ENCODE measurements around the gene THOC1. TPM values are rescaled to one million over a fixed set of nuclear protein-coding genes. Genes with fewer than 3 reads are reported as not detected.

The THOC1 gene
- polyA plus RNA-seq, 1 of the 3 experiments (the other 2 are of a cell fraction), result 12.3 TPM

DNA sequence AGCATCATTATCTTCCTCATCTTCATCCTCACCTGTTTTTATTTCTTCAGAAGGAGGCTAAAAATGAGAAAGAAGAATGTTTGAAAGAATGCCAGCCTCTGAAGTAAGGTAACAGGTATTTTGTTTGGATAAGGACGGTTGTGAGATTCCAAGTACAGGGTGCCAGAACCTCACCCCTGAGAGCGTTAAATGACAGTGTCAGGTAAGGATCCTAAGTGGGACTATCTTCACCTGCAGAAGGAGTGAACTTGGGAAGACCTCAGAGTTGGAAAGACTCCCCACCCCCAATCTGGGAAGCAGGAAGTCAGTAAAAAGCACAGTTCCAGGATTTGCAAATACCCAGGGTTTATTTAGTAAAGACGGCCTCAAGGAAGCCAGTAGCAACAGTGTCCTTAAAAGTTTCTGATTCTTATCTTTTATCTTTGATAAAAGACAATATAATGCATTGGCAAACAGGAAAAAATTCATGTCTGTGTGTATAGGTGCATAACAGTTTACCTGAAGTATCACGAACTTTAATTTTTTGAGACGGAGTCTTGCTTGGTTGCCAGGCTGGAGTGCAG is 52.3 kb downstream of the THOC1 start:
- Histone ChIP-seq H3K27ac (ENCODE audit: low read depth in 2 of 2, low read length in 1 of 2) (no peak overlapping the region), H3K9me2 (no peaks in the 10 kb centered on the region), H3K4me2 (no peak overlapping the region), H4K20me1 (ENCODE audit: insufficient read depth) (no peaks in the 10 kb centered on the region), H3K9me3 (no peaks in the 10 kb centered on the region), H3K27me3 (ENCODE audit: insufficient read depth) (no peaks in the 10 kb centered on the region), H3K79me2 (ENCODE audit: insufficient read depth) (no peaks in the 10 kb centered on the region), H3K4me3 (ENCODE audit: low read depth in 2 of 2, low read length in 1 of 2) (no peak overlapping the region), H3K36me3 (replicated peaks in 1 of 2; ENCODE audit: control insufficient read depth in 1 of 2, insufficient read depth in 2 of 2, low read length in 1 of 2) (peaks cover 85 to 86% of the 10 kb centered on the region in 2 experiments), H3F3A (replicated peaks; ENCODE audit: insufficient read depth) (peaks cover 21% of the 10 kb centered on the region), H3K9ac (no peak overlapping the region), H2AFZ (ENCODE audit: low read depth) (no peak overlapping the region), H3K4me1 (ENCODE audit: control insufficient read depth in 1 of 2, insufficient read depth in 2 of 2, low read depth in 1 of 2, low read length in 1 of 2) (no peaks in the 10 kb centered on the region)
- ChIA-PET CTCF (no interaction called here), POLR2A (no interaction called here)
- WGBS (ENCODE audit: low lambda C conversion rate), result 96% methylated on average over 5 of the region's 5 CpGs
- TF ChIP-seq SIN3A (IDR thresholded peaks at IDR 0.05; ENCODE audit: borderline replicate concordance, low read depth, low read length), result no peak
- no peak for TF ChIP-seq FOSL2 (IDR thresholded peaks at IDR 0.05; ENCODE audit: borderline replicate concordance, low read depth)
- TF ChIP-seq RAD21 (IDR thresholded peaks at IDR 0.05; ENCODE audit: low read length), result no peak
- TF ChIP-seq ELF1 (IDR thresholded peaks at IDR 0.05), result no peak
- no peak for TF ChIP-seq NRF1 (IDR thresholded peaks at IDR 0.05; ENCODE audit: low read depth, low read length)
- no peak for TF ChIP-seq EZH2phosphoT487 (IDR thresholded peaks at IDR 0.05; ENCODE audit: borderline replicate concordance, low read depth)
- TF ChIP-seq EP300 (IDR thresholded peaks at IDR 0.05; ENCODE audit: borderline replicate concordance in 1 of 2, low read depth in 1 of 2, low read length in 1 of 2), result no peak
- no peak for TF ChIP-seq FOXM1 (IDR thresholded peaks at IDR 0.05; ENCODE audit: low read depth)
- TF ChIP-seq, protein P1, sequence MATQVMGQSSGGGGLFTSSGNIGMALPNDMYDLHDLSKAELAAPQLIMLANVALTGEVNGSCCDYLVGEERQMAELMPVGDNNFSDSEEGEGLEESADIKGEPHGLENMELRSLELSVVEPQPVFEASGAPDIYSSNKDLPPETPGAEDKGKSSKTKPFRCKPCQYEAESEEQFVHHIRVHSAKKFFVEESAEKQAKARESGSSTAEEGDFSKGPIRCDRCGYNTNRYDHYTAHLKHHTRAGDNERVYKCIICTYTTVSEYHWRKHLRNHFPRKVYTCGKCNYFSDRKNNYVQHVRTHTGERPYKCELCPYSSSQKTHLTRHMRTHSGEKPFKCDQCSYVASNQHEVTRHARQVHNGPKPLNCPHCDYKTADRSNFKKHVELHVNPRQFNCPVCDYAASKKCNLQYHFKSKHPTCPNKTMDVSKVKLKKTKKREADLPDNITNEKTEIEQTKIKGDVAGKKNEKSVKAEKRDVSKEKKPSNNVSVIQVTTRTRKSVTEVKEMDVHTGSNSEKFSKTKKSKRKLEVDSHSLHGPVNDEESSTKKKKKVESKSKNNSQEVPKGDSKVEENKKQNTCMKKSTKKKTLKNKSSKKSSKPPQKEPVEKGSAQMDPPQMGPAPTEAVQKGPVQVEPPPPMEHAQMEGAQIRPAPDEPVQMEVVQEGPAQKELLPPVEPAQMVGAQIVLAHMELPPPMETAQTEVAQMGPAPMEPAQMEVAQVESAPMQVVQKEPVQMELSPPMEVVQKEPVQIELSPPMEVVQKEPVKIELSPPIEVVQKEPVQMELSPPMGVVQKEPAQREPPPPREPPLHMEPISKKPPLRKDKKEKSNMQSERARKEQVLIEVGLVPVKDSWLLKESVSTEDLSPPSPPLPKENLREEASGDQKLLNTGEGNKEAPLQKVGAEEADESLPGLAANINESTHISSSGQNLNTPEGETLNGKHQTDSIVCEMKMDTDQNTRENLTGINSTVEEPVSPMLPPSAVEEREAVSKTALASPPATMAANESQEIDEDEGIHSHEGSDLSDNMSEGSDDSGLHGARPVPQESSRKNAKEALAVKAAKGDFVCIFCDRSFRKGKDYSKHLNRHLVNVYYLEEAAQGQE (IDR thresholded peaks at IDR 0.05; ENCODE audit: low read depth, low read length), result no peak
- no peak for TF ChIP-seq TEAD4 (IDR thresholded peaks at IDR 0.05; ENCODE audit: borderline replicate concordance, insufficient read depth)
- TF ChIP-seq FOXJ3 (CRISPR knock-in tag; IDR thresholded peaks at IDR 0.05), result no peak
- no peak for TF ChIP-seq TAF1 (IDR thresholded peaks at IDR 0.05; ENCODE audit: borderline replicate concordance, low read depth, low read length)
- no peak for TF ChIP-seq RCOR1 (IDR thresholded peaks at IDR 0.05; ENCODE audit: low read length)
- TF ChIP-seq NFIC (IDR thresholded peaks at IDR 0.05; ENCODE audit: borderline replicate concordance), result no peak
- TF ChIP-seq MXI1 (IDR thresholded peaks at IDR 0.05; ENCODE audit: low read depth, low read length), result no peak
- TF ChIP-seq, protein P2, sequence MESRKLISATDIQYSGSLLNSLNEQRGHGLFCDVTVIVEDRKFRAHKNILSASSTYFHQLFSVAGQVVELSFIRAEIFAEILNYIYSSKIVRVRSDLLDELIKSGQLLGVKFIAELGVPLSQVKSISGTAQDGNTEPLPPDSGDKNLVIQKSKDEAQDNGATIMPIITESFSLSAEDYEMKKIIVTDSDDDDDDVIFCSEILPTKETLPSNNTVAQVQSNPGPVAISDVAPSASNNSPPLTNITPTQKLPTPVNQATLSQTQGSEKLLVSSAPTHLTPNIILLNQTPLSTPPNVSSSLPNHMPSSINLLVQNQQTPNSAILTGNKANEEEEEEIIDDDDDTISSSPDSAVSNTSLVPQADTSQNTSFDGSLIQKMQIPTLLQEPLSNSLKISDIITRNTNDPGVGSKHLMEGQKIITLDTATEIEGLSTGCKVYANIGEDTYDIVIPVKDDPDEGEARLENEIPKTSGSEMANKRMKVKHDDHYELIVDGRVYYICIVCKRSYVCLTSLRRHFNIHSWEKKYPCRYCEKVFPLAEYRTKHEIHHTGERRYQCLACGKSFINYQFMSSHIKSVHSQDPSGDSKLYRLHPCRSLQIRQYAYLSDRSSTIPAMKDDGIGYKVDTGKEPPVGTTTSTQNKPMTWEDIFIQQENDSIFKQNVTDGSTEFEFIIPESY (IDR thresholded peaks at IDR 0.05; ENCODE audit: borderline replicate concordance, low read depth), result no peak
- no peak for TF ChIP-seq YY1 (IDR thresholded peaks at IDR 0.05; ENCODE audit: low read depth)
- TF ChIP-seq, protein P3, sequence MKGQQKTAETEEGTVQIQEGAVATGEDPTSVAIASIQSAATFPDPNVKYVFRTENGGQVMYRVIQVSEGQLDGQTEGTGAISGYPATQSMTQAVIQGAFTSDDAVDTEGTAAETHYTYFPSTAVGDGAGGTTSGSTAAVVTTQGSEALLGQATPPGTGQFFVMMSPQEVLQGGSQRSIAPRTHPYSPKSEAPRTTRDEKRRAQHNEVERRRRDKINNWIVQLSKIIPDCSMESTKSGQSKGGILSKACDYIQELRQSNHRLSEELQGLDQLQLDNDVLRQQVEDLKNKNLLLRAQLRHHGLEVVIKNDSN (IDR thresholded peaks at IDR 0.05; ENCODE audit: borderline replicate concordance, low read depth), result no peak
- DNase-seq, result no peak
